Stimulated activated CD4-positive, alpha-beta T cell treated with anti-CD3 and anti-CD28 coated beads, Interleukin-12 subunit alpha, Interleukin-12 subunit beta, amount 100 ng/mL, for 4 hours (primary cell): Measurements from ENCODE around the gene RRP8.

ENCODE experiments used
- DNase-seq: peaks from one replicate; pipeline ENCODE4 v3.0.0-alpha.2; 2020

RRP8 gene

DNA sequence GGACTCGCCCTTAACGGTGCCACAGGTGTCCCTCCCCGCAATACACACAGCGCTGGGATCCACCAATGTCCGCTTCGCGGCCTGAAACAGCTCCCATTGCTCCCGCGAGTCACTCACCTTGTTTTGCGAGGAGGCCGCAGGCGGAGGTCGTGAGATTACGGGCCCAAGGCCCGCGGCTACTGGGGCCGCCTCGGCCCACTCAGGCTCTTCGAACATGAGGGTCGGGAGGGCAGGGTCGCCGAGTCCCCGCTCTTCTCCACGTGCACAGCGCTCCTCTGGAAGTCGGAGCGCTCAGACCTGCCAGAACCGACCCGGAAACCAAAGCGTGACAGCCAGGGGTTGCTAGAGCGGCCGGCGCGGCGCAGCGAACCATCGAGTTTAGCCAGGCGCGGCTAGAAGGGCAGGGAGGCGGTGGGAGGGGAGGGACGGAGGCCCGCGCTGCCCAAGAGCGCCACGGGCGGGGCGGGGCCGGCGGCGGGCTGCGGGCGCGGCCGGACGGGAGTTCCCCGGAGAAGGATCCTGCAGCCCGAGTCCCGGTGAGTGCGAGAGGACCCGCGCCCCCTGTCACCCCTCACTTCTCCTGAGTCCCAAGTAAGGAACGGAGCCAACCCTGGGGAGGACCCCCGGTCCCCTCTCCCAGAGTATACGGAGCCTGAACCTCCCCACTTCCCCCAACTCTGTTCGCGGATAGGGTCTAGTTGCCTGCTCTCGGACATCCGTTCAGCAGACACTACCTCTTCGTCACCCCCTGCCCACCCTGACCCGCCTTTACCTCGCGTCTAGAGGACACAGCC is at the start of gene RRP8, which contains the start of gene ILK:
TSS of gene RRP8 (minus strand) at position 330 of the 794 bp plus-strand sequence. CDS start at position 216, 114 bp downstream.
TSS of gene ILK (plus strand) at position 488 of the 794 bp plus-strand sequence. CDS start 498 bp downstream, outside the sequence.
- peak; percentile 83 for DNase-seq

DNA sequence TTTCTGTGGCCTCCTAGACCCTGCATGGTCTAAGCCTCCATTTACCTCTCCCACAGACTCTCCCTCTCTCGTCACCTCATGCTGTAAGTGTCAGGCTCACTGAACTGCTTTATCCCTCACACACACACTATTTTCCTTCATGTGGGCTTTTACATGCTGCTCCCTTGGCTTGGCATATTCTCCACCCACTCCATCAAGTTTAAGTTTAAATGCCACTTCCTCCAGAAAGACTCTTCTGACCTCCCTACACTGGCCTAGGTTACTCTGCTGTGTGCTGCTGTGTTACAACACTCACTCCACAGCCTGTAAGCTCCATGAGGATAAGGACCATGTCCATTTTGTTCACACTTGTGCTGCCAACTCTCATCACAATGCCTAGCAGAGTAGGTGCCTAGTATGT is 49.7 kb upstream of the RRP8 start:
- DNase-seq: no peak

DNA sequence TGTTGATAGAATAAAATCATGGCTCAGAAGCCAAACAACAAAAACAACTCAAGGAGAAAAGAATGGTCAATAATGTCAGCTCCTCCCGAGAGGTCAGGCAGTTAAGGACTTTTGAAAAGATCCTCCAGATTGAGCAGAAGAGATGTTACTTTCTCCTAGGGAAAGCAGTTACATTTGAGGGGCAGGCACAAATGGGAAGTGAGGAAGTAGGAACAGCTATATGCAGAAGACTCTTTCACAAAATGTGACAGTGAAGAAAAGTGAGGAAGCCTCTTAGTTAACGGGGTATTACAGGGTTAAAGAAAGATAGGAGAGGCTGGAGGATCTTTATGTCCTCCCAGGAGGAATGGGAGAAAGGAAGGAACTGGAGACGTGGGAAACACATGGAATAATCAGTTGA is 48.8 kb upstream of the RRP8 start:
- DNase-seq: no peak

DNA sequence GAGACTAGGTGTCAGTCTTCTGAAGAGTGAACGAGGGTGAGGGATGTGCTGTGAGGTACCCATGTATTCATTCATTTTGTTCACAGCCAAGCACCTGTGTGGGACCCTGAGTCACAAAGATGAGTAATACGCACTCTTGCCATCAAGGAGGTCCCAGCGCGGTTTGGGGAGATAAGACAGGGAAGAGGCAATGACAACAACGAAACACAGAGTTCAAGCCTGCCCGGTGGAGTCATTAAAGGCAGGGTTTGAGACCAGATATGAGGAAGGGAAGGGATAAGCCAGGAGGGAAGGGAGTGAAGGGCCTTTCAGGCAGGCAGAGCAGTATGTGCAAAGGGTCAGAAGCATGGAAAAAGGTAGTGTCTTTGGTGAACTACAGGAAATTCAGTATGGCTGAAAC is 47.6 kb upstream of the RRP8 start:
- DNase-seq: no peak

DNA sequence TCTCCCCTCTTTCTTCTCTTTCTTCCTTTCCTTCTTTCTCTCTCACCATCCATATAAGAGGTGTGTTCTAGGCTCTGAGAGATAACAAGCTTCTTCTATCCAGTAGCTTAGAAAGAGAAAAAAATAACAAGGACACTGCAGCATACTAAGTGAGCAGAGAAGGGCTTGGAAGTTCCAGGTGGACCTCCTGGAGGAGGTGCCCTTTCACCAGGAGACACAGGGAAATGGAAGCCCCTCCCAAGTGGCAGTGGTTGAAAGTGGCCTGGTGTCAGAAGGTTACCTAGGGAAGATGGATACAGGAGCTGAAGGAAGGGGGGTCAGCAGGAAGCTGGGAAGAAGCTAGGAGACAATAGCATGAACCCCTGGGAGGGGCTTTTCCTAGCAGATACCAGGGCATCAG is 46.7 kb upstream of the RRP8 start:
- no peak for DNase-seq

DNA sequence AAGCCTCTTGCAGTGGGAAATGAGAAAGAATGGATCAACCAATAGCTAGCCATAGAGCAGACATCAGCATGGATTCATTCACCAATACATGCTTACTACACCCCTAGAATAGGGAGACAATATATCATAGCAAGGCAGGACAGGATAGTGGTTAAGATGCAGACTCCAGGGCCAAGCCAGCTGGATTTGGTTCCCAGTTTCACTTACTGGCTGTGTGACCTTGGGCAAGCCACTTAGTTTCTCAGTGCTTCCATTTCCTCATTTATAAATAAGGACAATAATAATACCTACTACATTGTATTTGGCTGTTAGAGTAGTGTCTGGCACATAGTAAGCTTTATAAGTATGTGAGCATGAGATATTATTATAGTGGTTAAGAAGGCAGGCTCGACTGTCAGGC is 45.1 kb upstream of the RRP8 start:
- no peak for DNase-seq

DNA sequence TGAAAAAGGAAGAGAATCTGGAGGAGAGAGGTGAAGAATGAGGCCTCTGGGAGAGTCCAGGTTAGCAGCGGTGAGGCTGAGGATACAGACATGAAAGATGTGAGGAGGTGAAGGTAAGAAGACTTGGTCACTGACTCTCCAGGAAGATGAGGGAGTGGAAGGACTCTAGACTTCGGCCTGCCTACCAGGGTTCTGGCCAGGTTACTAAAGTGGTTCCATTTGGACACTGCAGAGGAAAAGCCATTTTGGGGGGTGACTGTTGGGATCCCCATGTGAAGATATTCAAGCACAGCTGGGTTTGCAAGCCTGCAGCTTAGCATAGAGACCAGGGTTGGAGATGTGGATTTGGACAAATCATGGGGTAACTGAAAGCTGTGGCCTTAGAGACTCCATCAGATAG is 44.4 kb upstream of the RRP8 start:
- no peak for DNase-seq

DNA sequence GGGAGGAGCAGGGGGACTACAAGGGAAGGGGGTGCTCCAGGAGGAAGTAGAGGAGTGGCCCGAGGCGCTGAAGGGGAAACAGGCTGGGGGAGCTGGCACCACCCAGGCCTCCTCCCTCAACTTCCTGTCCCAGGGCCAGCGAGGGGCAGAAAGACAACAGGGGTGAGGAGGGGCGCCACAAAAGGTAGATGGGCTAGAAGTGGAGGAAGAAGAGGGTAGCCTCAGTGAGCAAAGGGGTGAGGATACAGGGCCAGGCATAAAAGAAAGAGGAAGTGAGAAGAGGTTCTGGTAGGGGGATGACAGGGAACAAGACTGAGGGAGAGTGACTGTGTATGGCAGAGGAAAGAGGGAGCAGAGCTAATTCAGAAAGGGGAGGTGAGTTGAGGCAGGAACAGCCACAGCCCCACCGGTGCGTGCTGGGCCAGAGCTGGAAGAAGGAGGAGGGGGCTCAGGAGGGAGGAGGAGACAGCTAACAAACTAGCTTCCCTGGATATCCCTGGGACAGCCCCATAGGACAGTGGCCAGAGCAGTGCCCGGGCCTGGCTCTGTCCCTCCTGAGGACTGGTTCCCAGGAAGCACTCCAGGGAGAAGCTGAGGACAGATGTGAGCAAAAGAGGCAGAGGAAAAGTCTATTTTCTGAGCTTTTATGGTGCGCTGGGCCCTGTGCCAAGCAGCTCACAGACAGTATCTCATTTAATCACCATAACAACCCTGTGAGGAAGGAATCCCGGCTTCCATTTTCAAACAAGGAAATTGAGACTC is 43.7 kb upstream of the RRP8 start:
- DNase-seq: peak; percentile 29

DNA sequence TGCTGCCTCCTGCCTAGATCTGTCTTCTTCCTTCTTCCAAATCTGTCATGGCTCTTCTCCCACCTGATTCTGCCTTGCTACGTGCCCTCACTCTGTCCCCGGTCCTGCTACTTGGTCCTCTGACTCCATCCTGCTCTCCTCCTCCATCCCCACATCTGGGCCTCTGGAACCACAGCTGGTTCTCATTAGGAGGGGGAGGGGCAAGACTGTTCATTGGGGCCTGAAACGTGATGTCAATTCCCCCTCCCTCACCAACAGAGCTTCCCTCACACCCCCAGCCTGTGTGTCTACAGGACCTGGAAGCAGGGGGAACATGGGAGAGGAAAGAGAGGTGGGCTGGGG is 43.1 kb upstream of the RRP8 start:
- DNase-seq: no peak

DNA sequence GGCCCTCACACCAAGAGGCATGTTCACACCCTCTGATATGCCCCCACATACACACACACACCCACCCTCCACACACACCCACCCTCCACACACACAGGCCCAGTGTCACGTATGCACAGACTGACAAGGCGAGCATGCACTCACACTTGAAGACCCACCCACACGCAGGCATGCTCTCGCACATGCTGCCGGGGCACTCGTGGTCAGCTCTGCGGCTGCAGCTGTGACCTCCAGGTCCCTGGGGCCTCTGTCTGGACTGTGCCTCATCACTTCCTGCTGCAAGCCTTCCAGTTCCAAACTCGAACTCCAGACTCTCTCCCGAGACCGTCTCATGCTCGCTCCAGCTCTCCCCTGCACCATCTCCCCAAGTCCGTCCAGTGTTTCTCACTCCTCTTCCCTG is 42.7 kb upstream of the RRP8 start:
- DNase-seq: no peak

DNA sequence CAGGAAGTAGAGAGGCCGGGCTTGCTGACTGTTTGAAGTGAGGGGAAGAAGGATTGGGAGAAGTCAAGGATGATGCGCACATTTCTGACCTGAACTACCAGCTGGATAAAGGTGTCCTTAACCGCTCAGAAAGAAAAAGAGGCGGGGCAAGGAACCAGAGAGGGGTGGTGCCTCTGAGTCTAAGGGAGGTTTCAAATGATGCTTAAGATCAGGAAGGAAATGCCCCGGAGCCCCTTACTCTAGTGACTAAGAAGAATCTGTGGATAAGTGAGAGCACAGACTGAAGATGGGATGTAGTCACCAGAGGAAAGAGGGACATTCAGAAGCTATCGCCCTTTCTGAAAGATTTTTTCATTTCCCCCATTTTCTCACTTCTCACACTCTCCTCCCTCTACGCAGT is 39.5 kb upstream of the RRP8 start:
- DNase-seq: no peak

DNA sequence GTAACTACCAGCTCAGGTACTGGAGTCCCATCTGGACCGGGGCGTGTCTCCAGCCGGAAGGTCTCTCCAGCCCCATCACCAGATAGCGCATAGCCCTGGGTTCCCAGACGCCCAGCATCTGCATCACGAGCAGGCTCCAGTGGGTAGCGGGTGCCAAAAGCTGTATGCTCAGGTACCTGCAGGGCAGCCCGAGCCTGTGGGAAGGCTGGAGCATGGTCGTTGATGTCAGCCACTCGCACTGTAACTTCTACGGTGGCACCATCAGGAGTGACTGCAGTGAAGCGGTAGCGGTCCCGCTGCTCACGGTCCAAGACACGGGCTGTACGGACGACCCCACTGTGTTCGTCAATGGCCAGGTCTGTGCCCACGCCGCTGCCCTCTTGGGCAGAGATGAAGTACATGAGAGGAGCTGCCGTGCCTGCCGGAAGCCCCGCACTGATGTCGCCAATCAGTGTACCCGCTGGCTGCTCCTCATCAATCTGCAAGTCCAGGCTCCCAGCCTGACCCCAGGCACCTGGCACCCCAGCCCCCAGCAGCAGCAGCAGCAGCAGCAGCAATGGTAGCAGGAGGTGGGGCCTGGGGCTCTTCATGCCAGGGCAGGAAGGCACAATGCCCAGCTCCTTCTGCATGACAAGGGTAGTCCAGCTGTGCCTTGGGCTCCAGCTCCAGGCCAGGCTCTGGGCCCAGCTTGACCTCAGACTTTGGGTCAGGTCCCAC is 37.7 kb upstream of the RRP8 start:
- no peak for DNase-seq

DNA sequence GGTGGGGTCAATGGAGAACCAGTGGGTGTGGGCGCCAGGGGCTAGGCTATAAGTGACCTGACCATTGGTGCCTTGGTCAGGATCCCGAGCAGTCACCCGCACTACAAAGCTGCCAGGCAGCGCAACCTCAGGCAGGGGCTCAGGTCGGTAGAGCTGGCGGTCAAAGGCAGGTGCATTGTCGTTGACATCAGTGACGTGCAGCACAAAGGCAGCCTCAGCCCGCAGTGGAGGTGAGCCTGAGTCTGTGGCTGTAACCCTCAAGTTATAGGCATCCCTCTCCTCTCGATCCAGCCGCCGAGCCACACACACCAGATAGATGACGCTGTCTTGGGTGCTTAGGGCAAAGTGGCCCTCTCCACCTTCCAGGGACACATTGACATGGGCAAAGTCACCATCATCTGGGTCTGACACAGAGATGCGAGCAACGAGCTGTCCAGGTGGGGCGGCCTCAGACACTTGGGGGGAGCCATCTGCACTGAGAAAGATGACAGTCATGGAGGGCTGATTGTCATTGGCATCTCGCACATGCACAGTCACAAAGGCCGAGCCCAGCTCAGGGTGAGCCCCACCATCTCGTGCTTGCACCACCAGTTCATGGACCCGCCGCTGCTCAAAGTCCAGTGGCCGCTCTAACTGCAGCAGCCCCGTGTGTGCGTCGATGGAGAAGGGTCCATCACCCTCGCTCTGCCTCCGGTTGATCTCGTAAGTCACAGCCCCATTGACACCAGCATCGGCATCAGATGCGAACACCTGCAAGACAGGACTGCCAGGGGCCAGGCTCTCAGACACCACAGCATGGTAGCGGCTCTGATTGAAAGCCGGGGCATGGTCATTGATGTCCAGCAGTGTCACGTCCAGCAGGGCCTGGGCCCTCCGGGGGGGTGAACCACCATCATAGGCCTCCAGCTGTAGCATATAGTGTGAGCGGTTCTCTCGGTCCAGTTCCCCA is 36.9 kb upstream of the RRP8 start:
- no peak for DNase-seq

DNA sequence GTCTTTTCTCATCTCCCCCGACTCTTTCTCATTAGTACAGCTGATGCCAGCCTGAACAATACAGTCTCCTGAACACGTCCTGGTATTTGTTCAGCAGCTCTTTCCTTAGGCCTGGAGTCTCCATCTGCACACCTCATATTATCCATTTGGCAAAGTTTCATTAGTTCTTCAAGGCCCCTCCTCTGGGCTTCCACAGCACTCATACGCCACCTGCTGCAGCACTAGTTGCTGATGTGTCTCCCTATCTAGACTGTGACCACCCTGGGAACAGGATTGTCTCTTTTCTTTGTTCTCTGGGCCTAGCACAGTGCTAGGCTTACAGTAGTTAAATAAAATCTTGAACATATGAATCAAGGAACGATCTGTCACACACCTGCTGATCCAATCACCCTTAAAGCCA is 35.0 kb upstream of the RRP8 start:
- no peak for DNase-seq

DNA sequence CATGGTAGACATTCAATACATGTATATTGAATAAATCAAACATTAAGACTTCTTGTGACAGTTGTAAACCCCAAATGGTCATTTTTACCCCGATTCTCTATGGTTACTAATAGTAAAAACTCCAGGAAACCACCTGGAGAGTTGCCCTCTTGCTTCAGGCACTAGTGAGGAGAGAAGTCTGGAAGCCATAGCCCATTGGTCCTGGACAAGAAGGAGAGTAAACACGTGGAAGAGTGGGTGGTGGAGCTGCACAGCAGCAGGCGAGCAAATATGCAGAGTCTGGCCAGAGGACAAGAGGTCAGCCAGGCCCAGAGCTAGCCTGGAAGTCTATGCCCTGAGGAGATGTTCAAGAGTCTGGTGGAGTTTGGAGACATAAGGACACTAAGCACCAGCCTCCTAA is 34.5 kb upstream of the RRP8 start:
- DNase-seq: no peak

DNA sequence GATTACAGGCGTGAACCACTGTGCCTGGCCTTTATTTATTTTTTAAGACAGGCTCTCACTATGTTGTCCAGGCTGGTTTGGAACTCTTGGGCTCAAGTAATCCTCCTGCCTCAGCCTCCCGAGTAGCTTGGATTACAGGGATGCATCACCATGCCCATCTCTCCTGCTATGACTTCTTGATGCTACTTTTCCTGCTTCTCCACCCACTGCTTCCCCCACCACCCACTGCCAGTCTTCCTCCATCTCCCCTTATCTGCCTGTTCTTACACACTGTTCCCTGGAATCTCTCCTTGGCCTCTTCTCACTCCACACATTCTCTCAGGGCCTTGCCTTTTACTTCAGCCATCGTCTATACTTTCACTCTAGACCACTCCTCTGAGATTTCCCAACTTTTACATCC is 33.1 kb upstream of the RRP8 start:
- DNase-seq: no peak

DNA sequence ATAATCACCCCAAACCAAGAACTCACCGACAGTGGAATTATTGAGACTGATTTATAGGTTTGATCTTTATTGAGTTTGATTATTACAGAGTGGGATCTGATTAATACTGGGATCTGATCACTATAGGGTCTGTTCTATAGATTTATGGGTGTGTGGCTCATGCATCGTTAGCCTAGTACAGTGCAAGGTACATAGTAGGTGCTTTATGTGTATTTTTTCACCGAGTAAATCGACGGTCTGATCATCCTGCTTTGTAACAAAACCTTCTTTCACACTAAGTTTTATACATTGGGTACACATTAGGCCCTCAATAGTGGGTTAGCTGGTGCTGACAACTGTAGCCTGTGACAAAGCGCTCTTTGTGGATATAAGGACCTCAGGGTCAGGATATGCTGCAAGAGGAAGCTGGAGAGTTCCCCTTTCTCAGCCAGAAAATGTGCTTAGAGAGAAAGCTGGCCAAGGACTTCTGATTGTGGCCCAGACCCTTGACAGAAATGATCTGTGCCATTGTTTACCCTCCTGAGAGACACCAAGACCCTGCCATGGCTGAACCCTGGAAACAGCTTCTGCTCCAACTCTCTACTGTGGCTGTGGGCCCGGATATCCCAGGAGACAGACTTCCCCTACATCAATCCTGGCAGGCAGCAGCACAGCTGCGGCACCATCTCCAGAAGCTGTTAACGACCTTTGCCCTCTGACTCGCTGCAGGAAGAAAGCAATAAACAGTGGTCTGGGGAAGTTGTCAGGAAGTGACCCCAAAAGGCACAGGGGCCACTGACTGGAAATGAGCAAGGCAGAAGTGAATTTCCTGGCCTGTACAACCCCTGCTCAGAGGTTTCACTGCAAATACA is 31.9 kb upstream of the RRP8 start:
- no peak for DNase-seq

DNA sequence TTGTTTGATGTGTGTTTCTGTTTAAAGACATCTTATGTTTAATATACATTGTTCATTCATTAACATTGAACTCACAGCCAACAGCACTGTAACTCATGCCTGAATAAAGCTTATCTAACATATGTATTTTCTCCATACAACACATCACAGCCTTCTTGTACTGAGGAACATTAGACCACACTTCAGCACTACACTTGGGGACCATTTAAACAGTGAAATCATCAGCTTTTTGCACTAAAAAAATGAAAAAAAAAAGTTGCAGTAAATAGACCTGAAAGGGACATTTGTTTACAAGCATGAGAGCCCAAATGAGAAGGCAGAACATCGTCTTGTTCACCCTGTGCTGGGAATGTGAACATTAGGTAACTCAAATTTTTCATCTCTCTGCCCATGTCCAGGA is 31.1 kb upstream of the RRP8 start:
- no peak for DNase-seq

DNA sequence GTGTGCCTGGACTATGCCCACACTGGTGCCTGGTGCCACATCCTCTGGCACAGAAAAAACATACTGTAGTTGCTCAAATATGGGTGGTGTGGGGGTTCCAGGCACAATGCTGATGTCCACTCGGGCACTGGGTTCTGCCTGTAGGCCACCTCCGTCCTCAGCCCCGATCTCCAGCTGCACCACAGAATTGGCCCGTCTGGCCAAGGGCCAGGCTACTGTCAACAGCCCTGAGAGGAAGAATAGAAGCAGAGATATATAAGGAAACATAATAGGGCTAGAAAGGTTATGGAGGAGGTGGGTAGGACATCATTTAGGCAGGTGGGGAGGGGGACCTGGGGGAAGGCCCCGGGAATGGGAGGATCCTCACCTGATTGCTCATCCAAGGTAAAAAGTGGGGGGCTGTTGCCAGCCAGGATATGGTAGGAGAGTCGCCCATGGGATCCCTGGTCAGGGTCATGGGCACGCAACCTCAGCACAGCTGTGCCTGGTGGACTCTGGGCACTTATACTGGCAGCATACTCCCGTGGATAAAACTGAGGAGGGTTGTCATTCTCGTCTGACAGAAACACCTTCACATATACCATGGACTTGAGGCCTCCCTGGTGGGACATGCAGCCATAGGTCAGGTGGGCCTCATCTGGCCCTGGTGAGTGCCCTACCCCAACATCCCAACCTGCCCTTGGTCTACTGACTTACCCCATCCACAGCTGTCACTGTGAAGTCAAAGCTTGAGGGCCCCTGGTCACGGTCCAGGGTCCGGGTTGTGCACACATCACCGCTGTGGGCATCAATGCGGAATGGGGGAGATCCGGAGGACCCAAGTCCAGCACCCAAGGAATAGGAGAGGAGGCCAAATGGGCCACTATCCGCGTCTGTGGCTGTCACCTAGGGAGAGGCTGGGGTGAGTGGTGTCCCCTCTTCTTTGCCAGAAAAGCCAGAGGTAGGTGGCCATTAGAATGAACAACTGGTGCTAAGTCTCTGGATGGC is 30.3 kb upstream of the RRP8 start:
- no peak for DNase-seq
